NCI-H1092 treated with DMSO at 0.1 percent for 48 hours (cell line): ENCODE results near the gene CRYBA2.

Experiments used
- DNase-seq: peaks from one replicate; lab custom pipeline; 2025; lab: John Stamatoyannopoulos, UW

CRYBA2 gene

DNA sequence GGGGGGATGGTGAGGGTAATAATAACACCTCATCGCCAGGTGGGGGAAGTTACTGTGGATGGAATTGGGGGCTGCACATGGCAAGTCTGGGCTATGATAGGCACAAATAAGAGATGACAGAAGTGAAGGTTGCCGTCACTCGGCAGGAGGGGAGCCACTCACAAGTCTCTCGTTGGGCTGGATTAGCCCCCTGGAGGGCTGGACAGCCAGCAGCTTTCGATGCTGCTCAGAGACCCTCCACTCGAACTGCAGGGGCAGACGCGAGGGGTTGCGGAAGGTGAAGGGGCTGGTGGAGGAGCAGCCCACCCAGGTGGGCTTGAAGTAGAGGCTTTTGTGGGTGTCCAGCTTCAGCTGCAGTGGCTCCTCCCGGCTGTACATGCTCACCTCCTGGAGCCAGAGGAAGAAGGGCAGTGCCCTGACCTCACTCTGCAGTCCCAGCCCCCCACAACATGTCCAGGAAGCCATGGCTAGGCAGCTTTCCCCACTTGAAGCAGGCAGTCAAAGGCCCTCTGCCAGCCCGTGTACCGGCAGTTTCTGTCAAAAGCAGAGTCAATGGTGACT is 29.9 kb upstream of the CRYBA2 start:
- DNase-seq: no peak

GRCh38 chr2:219022616-219023015 is 29.4 kb upstream of the CRYBA2 start:
- DNase-seq: no peak

DNA sequence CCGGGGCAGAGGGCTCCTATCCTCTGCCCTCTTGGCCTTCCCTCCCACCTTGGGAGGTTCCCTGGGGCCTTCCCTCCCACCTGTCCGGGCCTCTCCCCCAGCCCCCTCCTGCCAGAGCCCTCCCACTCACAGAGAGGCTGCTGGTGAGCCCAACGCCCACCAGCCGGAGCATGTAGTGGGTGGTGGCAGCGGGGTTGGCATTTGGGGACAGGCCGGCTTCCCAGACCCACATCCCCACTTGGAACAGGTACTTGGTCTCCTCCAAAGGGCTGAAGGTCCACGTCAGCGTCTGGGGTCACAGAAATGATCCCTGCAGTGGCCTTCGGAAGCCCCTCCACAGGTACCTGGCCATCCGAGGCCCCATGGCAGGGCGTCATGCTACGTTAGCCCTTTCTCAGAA is 28.8 kb upstream of the CRYBA2 start:
- DNase-seq: no peak

DNA sequence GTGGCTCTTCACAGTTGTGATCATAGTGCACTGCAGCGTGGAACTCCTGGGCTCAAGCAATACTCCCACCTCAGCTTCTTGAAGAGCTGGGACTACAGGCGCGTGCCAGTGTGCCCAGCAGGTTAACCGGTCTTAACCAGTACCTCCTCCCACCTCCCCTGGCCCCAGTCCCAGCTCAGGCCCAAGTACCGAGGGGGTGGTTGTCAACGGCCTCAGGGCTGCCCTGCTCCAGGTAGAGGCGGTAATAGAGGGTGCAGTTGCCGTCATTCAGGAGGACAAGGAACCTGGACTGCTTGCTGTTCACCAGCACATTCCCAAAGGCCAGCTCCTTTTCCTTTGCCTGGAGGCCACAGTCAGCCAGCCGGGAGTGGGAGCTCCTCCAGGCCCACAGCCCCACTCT is 28.4 kb upstream of the CRYBA2 start:
- DNase-seq: no peak

DNA sequence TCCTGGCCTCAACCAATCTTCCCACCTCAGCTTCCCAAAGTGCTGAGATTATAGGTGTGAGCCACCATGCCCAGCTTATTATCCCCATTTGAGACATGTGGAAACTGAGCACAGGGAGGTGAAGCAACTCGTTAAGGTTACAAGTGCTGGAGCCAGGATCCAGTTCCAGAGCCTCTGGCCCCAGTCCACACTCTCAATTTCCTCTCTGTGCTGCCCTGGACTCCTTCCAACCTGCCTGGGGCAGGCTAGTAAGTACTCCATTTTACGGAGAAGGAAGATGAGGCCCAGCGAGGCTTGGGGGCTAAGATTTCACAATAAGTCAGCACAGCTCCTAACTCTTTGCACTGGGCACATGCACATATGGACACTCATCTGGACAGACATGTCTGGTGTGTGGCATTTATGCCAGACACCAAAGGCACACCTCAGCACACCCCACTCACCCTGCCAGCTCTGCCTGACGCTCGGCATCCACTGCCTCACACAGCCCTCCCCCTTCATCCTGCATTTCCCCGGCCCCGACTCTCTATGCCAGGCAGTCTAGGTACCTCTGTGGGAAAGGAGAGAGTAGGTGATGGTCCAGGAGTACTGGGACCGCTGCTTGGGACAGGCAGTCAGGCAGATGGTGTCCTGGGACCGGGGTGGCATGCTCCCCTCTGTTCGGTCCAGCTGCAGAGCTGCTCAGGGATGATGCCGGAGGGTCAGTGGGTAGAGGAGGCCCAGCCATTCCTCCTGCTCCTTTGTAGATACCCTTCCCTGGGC is 27.6 kb upstream of the CRYBA2 start:
- DNase-seq: peak; percentile 23

DNA sequence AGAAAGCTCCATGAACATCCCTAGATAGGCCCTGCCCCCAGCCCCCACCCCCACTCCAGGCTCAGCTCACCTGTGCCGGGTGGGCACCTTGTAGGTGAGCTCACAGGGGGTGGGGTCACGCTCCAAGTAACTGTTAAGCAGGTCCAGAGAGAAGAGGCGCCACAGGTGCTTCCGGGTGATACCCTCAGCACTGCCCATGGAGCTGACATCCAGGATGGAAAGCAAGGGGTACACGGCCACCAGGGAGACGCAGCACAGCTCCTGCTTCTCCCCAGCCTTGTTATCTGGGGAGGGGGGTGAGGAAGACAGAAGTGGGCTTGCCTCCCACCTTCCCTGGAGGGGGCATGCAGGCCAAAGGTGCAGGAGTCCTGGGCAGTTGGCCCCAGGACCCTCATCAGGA is 26.2 kb upstream of the CRYBA2 start:
- DNase-seq: no peak

- DNase-seq: no peak
Observed at GRCh38 chr2:219018726-219019125, 25.5 kb upstream of the CRYBA2 start.

DNA sequence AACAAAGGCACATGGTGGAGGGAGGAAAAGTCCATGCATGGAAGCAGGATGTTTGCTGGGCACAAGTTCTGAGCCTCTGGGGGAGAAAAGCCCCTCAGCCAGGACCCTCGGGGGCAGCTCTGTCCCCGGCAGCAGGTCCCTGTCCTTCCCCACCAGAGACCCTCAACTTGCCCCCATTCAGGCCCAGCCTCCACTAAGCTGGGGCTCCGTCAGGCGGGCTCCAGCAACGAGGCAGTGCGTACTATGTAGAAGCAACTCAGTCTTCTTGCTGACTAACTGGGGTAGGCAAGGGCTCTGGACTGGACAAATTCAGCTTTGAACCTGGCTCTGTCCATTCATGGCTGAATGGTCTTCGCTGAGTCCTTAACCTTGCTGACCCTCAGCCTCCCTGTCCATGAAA is 25.1 kb upstream of the CRYBA2 start:
- no peak for DNase-seq

GRCh38 chr2:219017201-219017931 is 24.1 kb upstream of the CRYBA2 start:
- DNase-seq: peak; percentile 59

DNA sequence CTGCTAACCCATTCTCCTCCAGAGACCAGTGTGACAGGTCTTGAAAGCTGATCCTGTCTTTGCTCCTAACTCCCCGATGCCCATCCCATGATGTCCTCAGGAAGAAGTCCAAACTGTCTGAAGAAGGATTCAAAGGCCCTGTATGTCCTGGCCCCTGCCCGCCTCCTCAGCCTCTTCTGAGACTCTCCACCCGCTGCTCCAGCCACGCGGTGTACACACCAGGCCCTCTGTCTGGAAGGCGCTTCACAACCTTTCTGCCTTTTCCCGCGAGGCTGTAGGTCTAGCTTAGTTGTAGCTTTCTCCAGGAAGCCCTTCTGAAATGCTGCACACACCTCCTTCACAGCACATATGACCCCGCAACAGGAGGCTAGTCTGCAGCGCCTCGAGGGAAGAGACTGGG is 23.5 kb upstream of the CRYBA2 start:
- DNase-seq: no peak

DNA sequence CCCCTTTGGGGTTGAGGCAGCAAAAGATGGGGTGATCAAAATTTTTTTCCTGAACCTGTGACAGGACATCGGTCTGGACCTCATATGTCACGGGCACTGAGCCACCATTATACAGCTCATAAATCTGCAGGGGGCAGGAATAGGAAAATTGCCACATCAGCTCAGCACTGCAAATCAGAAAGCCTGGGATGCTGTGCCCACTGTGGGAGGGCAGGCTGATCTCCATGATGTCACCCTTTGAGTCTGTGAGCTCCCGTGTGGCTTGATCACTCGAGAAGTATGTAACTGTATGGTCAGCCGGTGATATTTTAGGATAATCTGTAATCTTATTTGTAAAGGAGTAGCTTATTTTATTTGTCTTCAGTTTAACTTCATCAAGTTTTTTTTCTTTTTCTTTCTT is 17.7 kb upstream of the CRYBA2 start:
- DNase-seq: no peak

DNA sequence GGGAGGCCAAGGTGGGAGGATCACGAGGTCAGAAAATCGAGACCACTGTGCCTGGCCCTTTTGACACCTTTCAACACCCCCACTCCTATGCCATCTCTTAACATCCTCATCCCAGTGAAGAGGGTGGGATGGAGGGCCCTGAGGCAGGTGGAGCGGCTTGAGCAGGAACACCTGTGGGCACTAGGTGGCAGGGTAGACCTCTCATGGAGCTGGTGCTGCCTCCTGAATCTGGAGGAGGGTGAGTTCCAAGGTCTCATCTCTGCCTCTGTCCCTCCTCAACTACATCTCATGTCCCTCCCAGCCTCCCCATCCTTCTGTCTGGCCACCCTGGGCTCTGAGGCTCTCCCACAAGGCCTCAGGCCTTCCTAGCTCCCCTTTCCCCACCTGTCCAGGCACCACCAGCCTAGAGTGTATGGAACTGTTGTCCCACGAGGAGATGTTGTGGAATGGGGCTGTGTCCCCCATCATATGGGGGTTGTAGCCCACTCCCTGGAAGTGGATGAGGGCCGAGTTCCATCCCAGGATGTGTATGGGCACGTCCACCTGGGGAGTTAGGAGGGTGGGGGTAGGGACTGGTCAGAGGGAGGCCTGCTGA is 17.0 kb upstream of the CRYBA2 start:
- peak; percentile 21 for DNase-seq

DNA sequence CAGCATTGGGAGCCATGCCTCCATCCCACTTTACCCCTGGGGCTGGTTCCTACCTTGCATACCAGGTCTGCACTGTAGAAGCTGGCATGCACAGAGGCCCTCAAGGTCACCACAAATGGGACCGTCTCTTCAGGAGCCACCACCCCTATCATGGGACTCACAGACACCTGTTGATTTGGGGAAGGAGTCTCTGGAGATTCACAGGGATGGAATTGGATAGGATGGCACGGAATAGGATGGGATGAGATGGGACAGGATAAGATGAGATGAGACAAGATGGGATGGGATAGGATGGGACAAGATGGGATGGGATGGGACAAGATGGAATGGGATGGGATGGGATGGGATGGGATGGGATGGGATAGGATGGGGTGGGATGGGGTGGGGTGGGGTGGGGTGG is 16.1 kb upstream of the CRYBA2 start:
- no peak for DNase-seq

- no peak for DNase-seq
Observed at GRCh38 chr2:219003979-219004378, 10.8 kb upstream of the CRYBA2 start.

GRCh38 chr2:219003267-219003634 is 10.0 kb upstream of the CRYBA2 start:
- no peak for DNase-seq

- DNase-seq: peak; percentile 72
Observed at GRCh38 chr2:219002395-219003266, 9.4 kb upstream of the CRYBA2 start.

- DNase-seq: peak; percentile 95
Observed at GRCh38 chr2:219001577-219002394, 8.6 kb upstream of the CRYBA2 start.

DNA sequence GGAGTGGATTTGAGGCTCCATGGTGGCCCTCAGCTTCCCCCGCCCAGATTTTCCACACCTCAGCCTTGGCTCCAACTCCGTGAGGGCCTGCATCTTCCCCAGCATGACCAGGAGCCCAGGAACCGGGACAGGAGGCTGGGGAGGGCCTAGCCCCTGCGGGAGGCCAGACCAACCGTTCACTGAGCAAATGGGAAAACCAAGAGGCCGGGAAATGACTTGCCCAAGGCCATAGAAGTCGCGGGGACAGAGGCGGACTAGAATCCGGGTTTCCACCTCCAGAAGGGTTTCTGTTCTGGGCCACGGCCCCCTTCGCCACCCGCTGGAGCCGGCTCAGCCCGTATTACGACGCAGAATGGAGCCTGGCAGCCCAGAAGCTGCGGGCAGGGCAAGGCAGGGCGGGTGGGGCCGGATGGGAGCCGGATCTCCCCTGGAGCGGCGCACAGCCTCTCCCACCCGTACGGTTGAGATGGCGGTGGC is 7.9 kb upstream of the CRYBA2 start:
- DNase-seq: no peak

- no peak for DNase-seq
Observed at GRCh38 chr2:219000569-219000960, 7.3 kb upstream of the CRYBA2 start.

GRCh38 chr2:218999881-219000568 is 6.8 kb upstream of the CRYBA2 start:
- DNase-seq: peak; percentile 80
